WI38 (cell line): Measurements from ENCODE around the gene MST1.

Experiments
- H3K4me3 ChIP-seq: 2 replicates; pipeline ENCODE4 v1.5.1; 2011; ENCODE audit warnings: low read depth, mild to moderate bottlenecking, control low read depth, low read length
- TF ChIP-seq, protein P1 (sequence below): IDR thresholded peaks from 2 replicates; pipeline ENCODE4 v1.5.1; 2012; ENCODE audit warnings: low read depth, mild to moderate bottlenecking, control low read depth, low read length

The MST1 gene

DNA sequence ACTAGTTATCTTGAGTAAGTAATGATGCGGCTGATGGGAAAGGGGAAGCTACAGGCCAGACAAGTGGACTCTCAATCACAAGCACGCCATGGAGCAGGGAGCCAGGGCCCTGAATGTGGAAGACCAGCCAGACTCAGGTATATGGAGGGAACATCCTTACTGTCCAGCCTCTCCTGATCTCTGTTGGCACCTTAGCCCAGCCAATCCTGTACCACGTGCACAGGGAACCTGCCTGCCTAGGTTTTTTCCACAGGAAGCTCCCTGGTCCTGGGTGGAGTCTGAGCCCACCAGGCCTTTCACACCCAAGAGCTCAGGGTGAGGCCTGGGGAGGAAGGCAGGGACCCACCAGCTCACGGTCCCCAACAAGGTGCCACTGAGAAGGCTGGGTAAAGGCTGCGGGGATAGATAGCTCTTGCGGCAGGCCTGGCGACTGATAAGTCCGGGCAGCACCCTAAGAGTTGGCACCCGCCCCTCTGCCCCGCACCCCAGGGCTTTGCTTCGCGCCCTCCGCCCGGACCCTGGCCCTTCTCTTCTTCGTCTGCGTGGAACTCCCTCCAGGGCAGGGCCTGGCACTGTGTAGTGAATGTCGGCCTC, 16.1 kb downstream of the MST1 start:
- H3K4me3 ChIP-seq = peak overlapping the region; percentile 81
- TF ChIP-seq, protein P1, sequence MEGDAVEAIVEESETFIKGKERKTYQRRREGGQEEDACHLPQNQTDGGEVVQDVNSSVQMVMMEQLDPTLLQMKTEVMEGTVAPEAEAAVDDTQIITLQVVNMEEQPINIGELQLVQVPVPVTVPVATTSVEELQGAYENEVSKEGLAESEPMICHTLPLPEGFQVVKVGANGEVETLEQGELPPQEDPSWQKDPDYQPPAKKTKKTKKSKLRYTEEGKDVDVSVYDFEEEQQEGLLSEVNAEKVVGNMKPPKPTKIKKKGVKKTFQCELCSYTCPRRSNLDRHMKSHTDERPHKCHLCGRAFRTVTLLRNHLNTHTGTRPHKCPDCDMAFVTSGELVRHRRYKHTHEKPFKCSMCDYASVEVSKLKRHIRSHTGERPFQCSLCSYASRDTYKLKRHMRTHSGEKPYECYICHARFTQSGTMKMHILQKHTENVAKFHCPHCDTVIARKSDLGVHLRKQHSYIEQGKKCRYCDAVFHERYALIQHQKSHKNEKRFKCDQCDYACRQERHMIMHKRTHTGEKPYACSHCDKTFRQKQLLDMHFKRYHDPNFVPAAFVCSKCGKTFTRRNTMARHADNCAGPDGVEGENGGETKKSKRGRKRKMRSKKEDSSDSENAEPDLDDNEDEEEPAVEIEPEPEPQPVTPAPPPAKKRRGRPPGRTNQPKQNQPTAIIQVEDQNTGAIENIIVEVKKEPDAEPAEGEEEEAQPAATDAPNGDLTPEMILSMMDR = no peak

DNA sequence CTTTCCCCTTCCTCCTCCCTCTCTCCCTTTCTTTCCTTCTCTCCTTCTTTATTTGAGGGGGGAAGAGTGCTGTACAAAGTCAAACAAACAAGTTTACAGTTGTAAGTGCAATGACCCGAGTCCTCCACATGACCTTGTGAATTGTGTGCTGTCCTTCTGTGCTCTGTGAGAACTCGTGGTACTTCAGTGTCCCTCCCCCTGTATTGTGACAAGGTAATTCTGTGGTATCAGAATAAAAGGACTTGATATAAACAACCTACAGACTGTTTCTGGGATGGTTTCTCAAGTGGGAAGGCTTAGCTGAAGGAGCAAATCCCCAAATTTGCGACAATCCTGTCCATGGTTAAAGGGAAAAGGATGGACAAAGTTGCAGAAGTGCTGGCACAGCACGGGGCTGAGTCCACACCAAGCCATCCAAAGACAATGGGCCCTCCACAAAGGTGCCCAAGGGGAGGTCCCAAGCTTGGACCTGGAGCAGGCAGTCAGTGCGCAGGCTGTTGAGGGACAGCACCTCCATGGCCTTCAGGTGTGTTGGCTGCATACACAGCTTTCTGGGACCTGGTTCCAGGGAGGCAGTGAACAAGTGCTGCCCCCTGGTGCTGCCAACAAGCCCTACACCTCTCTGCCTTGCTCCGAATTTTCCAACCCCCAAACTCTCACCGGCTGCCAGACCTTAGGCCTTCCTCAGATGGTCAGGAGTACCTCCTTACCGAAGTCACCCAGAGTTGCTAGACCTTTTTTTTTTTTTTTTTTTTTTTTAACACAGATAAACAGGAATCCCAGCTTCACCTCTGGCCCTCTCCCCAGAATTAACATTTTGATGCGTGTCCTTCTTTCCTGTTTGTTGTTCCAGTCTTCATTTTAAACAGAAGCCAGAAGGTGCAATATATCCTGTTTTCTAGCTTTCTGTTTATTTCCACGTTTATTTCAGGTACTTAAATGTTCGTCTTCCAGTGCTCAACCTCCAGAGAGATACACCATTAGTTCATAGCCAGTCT, 17.7 kb downstream of the MST1 start:
- no peak overlapping the region for H3K4me3 ChIP-seq
- TF ChIP-seq, protein P1 = peak; percentile 91

DNA sequence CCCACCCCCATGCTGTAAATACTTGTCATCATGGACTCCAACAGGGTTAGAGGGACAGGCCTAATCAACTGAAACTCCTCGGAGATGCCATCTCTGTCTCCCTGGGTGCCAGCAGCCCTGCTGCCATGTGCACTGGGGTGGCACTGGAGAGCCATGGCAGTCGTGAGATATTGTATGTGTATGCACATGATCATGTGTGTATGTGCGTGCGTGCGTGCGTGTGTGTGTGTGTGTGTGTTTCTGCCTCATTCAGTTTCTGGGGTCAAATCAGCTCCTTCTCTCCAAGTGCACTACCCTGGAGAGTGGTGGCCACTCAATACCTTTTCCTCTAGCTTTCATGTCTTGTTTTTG, 18.4 kb downstream of the MST1 start:
- H3K4me3 ChIP-seq = no peak overlapping the region
- TF ChIP-seq, protein P1 = no peak

DNA sequence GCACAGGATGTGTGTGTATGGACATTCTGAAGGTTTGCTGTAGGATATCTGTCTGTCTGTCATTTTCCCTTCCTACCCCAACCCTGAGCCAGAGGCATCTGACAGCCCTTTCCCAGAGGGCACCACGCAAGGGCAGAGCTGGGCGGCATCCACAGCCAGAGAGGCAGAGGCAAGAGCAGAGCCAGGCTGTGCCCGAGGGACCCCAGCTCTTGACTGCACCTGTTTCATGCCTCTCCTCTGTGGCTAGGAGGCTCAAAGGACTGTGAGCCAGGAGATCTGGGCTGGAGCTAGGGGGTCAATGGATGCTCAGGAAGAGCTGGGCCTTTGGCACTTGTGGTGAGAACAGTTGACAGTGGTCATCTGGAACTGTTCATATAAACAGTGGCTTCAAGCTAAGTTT, 19.9 kb downstream of the MST1 start:
- H3K4me3 ChIP-seq = no peak overlapping the region
- TF ChIP-seq, protein P1 = no peak

DNA sequence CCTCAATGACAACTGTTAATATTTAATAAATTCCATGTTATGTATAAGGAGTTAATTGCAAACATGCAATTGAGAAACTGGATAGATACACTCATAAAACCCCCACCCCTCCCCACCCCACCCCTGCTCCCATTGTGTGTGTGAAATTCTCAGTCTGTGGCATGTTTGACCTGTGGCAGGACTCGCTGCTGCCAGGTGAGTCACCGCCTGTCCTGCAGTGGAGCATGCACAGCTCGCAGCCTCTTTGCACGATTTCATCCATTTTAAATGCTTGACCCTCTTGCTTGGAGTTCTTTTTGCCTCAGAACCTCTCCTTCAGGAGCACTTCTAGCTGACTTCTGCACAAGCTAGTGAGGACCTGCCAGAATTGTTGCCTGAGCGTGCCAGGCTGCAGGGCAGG, 20.4 kb downstream of the MST1 start:
- no peak overlapping the region for H3K4me3 ChIP-seq
- TF ChIP-seq, protein P1 = no peak

DNA sequence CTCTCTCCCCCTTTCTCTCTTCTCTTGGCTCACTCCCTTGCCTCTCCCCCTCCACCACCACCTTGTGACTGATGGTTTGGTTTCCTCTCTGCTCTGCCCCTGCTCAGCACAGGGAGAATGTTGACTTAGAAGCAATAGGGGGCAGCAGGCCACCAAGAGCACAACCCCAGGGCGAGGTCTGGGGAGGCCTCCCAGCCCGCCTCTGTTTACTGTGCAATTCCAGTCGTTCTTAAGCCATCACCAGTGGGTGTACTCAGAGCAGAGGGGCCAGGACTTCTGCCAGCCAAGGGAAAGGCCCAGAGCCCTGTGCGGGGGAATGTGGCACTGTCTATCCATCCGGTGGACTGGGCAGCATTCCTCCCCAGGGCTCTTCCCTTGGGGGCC, 20.9 kb downstream of the MST1 start:
- TF ChIP-seq, protein P1 = no peak
- H3K4me3 ChIP-seq = no peak overlapping the region
